OCI-LY7 (cell line): ENCODE measurements around the gene GRB10. TPM values are rescaled to one million over a fixed set of nuclear protein-coding genes. Genes with fewer than 3 reads are reported as not detected.

Experiments
- BruUV-seq: library from RNA; stranded (reverse); fragments of 400-500 nt; replicated peaks from 2 replicates; lab custom pipeline; 2021; lab: Mats Ljungman, UMichigan
- CTCF ChIA-PET: fragments of 300-600 bp; sonication (Branson Sonifier 250); formaldehyde crosslinking; loops from one replicate; lab custom pipeline; 2022; ENCODE audit warnings: antibody characterized with exemption; ENCODE audit not compliant: unreplicated experiment; lab: Charles Lee
- POLR2A ChIA-PET: fragments of 300-600 bp; sonication (Branson Sonifier 250); formaldehyde crosslinking; loops from one replicate; lab custom pipeline; 2022; ENCODE audit warnings: antibody characterized with exemption; lab: Charles Lee
- DNase-seq: peaks from one replicate; pipeline ENCODE4 v3.0.0-alpha.2; 2015; ENCODE audit warnings: low spot score
- H2AFZ ChIP-seq: fragments of 200-600 bp; sonication (generic), shearing (Covaris generic); 2 replicates; pipeline ENCODE4 v1.6.1; 2014; ENCODE audit warnings: mild to moderate bottlenecking, antibody characterized with exemption, low read length, moderate library complexity
- H3K27ac ChIP-seq: fragments of 200-600 bp; sonication (generic); 2 replicates; pipeline ENCODE4 v1.5.1; 2014; ENCODE audit warnings: mixed run types, low read depth, mild to moderate bottlenecking, moderate library complexity, low read length, inconsistent platforms; ENCODE audit not compliant: poor library complexity, severe bottlenecking
- H3K36me3 ChIP-seq: fragments of 200-600 bp; sonication (generic); 2 replicates; pipeline ENCODE4 v1.6.1; 2014; ENCODE audit warnings: mild to moderate bottlenecking, antibody characterized with exemption, low read length, moderate library complexity, mixed read lengths; ENCODE audit not compliant: insufficient read depth
- H3K4me1 ChIP-seq: fragments of 200-600 bp; sonication (generic); 2 replicates; pipeline ENCODE4 v1.5.1; 2014; ENCODE audit warnings: mild to moderate bottlenecking, low read length; ENCODE audit not compliant: insufficient read depth, poor library complexity, severe bottlenecking
- H3K4me2 ChIP-seq: fragments of 200-600 bp; sonication (generic); 2 replicates; pipeline ENCODE4 v1.6.1; 2014; ENCODE audit warnings: mild to moderate bottlenecking, low read length
- H3K4me3 ChIP-seq: fragments of 200-600 bp; sonication (generic); 2 replicates; pipeline ENCODE4 v1.5.1; 2014; ENCODE audit warnings: mild to moderate bottlenecking, low read depth, low read length; ENCODE audit not compliant: poor library complexity, severe bottlenecking
- H3K79me2 ChIP-seq: fragments of 200-600 bp; sonication (generic); 2 replicates; pipeline ENCODE4 v1.6.1; 2016; ENCODE audit warnings: low read depth, mild to moderate bottlenecking, low read length, moderate library complexity, mixed read lengths; ENCODE audit not compliant: insufficient read depth
- H3K9me2 ChIP-seq: fragments of 200-600 bp; sonication (generic); 2 replicates; pipeline ENCODE4 v1.6.1; 2016; ENCODE audit warnings: mild to moderate bottlenecking, low read length, mixed read lengths; ENCODE audit not compliant: insufficient read depth
- H3K9me3 ChIP-seq: fragments of 200-600 bp; sonication (generic); 2 replicates; pipeline ENCODE4 v1.6.1; 2014; ENCODE audit warnings: mild to moderate bottlenecking, mixed run types, low read length, mixed read lengths
- H4K20me1 ChIP-seq: fragments of 200-600 bp; sonication (generic); 2 replicates; pipeline ENCODE4 v1.6.1; 2014; ENCODE audit warnings: mild to moderate bottlenecking, antibody characterized with exemption, low read length, moderate library complexity, mixed read lengths; ENCODE audit not compliant: insufficient read depth
- EZH2phosphoT487 ChIP-seq: fragments of 200-600 bp; sonication (generic); IDR thresholded peaks from 2 replicates; pipeline ENCODE4 v1.6.1; 2018; ENCODE audit warnings: low read depth, borderline replicate concordance, mild to moderate bottlenecking, mixed run types, antibody characterized with exemption, low read length, moderate library complexity, mixed read lengths
- intact Hi-C: fragments of 100-400 bp; cut with micrococcal nuclease; formaldehyde crosslinking; loops from one replicate; pipeline ENCODE4 v1.10.0; 2022; ENCODE audit not compliant: unreplicated experiment
- total RNA-seq, 2 experiments: library from RNA; depleted of rRNA in 1 of 2; stranded (reverse); fragments of >200 nt in 1 of 2; shearing (Covaris generic) in 1 of 2; gene quantifications; 2 replicates each; pipeline ENCODE4 v1.2.3, GENCODE V29; 2014 to 2022
- TF ChIP-seq, protein P1 (sequence below): fragments of 200-600 bp; sonication (generic); conservative IDR thresholded peaks from 2 replicates; pipeline ENCODE4 v1.5.1; 2014; ENCODE audit warnings: mild to moderate bottlenecking, antibody characterized with exemption, low read length, moderate library complexity, mixed read lengths

The GRB10 gene
- total RNA-seq, 2 experiments from 2014 or later: not detected

DNA sequence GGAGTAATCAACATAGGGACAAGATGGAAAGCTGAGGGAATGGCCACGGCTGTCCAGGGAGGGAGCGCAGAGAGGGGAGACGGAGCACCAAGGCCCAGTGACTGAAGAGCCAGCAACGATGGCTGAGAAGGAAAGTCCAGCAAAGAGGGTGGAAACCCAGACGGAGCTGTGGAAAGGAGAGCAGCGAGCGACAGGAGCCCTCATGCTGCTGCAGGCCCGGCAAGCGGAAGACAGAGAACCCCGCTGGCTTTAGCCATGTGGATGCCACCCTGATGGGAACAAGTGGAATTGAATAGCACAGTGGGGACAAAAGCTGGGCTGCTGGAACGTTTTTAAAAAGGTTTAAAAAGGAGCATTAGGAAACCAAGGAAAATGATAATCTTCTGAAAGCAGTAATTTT, 134.6 kb downstream of the GRB10 start:
- intact Hi-C loops: no loop called here
- H3K9me3 ChIP-seq: no peaks in the 10 kb centered on the region
- BruUV-seq: no TSS peak

DNA sequence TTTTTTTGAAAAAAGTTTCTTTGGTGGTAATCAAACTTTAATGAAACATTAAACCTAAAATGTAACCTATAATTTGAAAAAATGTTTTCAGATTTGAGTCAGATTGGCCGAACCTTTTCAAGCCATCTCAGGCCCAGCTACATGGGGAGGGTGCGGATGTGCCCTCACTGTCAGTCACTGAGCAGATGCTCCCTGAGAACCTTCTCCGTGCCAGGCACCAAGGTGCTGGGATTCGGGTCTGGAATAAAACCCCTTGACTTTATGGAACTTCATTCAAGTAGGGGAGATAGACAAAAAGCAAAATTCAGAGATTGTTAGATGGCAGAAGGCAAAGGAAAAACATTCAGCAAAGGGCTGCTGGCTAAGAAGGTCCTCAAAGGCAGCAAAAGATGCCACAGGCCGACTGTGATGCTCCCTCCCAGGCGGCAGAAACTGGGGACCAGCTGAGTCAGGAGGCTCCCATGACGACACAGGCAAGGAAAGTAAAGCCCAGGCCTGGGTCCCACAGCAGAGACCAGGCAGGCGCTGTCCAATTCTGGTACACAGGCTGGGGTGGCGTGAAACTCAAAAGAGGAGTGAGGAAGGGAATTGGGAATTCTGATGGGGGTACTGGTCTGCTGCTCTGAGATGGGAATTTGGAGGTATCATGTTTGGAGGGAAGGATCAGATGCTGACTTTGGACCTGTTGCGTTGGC, 135.3 kb downstream of the GRB10 start:
- H3K4me3 ChIP-seq: no peak overlapping the region
- H3K4me1 ChIP-seq: no peaks in the 10 kb centered on the region
- H3K4me2 ChIP-seq: no peak overlapping the region
- no peaks in the 10 kb centered on the region for H3K9me2 ChIP-seq
- ChIA-PET POLR2A (no interaction called here), CTCF (no interaction called here)
- H3K27ac ChIP-seq: no peak overlapping the region
- intact Hi-C loops: no loop called here
- H3K36me3 ChIP-seq: no peaks in the 10 kb centered on the region
- no peaks in the 10 kb centered on the region for H4K20me1 ChIP-seq
- no peak for TF ChIP-seq EZH2phosphoT487
- TF ChIP-seq, protein P1, sequence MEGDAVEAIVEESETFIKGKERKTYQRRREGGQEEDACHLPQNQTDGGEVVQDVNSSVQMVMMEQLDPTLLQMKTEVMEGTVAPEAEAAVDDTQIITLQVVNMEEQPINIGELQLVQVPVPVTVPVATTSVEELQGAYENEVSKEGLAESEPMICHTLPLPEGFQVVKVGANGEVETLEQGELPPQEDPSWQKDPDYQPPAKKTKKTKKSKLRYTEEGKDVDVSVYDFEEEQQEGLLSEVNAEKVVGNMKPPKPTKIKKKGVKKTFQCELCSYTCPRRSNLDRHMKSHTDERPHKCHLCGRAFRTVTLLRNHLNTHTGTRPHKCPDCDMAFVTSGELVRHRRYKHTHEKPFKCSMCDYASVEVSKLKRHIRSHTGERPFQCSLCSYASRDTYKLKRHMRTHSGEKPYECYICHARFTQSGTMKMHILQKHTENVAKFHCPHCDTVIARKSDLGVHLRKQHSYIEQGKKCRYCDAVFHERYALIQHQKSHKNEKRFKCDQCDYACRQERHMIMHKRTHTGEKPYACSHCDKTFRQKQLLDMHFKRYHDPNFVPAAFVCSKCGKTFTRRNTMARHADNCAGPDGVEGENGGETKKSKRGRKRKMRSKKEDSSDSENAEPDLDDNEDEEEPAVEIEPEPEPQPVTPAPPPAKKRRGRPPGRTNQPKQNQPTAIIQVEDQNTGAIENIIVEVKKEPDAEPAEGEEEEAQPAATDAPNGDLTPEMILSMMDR: no peak
- no peaks in the 10 kb centered on the region for H3K9me3 ChIP-seq
- no peaks in the 10 kb centered on the region for H3K79me2 ChIP-seq
- no peak for DNase-seq
- no TSS peak for BruUV-seq
- H2AFZ ChIP-seq: no peak overlapping the region

More for the DNA sequence above, 134.6 kb downstream of the GRB10 start:
- no peak overlapping the region for H3K27ac ChIP-seq
- ChIA-PET POLR2A (no interaction called here), CTCF (interaction anchor here (0.6 kb wide), 1 partner anchor 450 kb away, joined by 3 read pairs; no protein-coding TSS in a partner anchor)
- H3K36me3 ChIP-seq: no peaks in the 10 kb centered on the region
- H3K79me2 ChIP-seq: no peaks in the 10 kb centered on the region
- H3K4me1 ChIP-seq: no peaks in the 10 kb centered on the region
- no peak overlapping the region for H3K4me2 ChIP-seq
- no peaks in the 10 kb centered on the region for H4K20me1 ChIP-seq
- no peak overlapping the region for H3K4me3 ChIP-seq
- H2AFZ ChIP-seq: no peak overlapping the region
- no peaks in the 10 kb centered on the region for H3K9me2 ChIP-seq
- TF ChIP-seq, protein P1: no peak
- no peak for TF ChIP-seq EZH2phosphoT487
- DNase-seq: no peak

DNA sequence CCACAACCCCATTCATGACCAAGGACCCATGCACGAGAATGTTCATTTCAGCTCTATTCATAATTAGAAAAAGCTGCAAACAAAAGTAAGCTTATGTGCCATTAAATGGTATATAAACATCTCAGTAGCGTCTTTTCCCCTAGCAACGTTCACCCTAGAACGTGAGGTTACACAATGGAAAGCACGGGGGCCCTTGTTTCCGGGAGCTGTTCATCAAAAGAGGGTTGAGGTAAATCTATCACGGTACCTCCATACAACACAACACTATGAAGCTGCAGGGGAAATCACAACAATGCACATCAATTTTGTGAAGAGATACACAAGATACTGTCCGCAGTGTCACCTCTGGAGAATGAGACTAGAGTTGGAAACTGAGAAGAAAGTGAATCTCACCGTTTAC, 136.6 kb downstream of the GRB10 start:
- no peak overlapping the region for H3K4me3 ChIP-seq
- no peak overlapping the region for H2AFZ ChIP-seq
- POLR2A ChIA-PET: interaction anchor here (0.5 to 0.7 kb wide), 2 partner anchors 156 to 378 kb away, joined by 3 read pairs; no protein-coding TSS in a partner anchor
- CTCF ChIA-PET: no interaction called here
- H3K4me2 ChIP-seq: no peak overlapping the region
- no peak for TF ChIP-seq EZH2phosphoT487
- TF ChIP-seq, protein P1: no peak
- no peaks in the 10 kb centered on the region for H3K36me3 ChIP-seq
- no peak for DNase-seq
- BruUV-seq: no TSS peak
- no peaks in the 10 kb centered on the region for H3K79me2 ChIP-seq
- H3K4me1 ChIP-seq: no peaks in the 10 kb centered on the region
- H3K9me3 ChIP-seq: no peaks in the 10 kb centered on the region
- no peaks in the 10 kb centered on the region for H4K20me1 ChIP-seq
- H3K9me2 ChIP-seq: no peaks in the 10 kb centered on the region
- intact Hi-C loops: no loop called here
- no peak overlapping the region for H3K27ac ChIP-seq
